Superior temporal gyrus (tissue), 1 donor: ENCODE results near the gene DARS1.
"Not testable (repeated sequence)": the region's sequence is repeated elsewhere in the genome, so short reads cannot be mapped to it uniquely, and the experiment has no call there.

Experiments used
- DNase-seq: peaks from one replicate; pipeline ENCODE4 v3.0.0-alpha.2; 2016; ENCODE audit errors: extremely low spot score

The DARS1 gene

DNA sequence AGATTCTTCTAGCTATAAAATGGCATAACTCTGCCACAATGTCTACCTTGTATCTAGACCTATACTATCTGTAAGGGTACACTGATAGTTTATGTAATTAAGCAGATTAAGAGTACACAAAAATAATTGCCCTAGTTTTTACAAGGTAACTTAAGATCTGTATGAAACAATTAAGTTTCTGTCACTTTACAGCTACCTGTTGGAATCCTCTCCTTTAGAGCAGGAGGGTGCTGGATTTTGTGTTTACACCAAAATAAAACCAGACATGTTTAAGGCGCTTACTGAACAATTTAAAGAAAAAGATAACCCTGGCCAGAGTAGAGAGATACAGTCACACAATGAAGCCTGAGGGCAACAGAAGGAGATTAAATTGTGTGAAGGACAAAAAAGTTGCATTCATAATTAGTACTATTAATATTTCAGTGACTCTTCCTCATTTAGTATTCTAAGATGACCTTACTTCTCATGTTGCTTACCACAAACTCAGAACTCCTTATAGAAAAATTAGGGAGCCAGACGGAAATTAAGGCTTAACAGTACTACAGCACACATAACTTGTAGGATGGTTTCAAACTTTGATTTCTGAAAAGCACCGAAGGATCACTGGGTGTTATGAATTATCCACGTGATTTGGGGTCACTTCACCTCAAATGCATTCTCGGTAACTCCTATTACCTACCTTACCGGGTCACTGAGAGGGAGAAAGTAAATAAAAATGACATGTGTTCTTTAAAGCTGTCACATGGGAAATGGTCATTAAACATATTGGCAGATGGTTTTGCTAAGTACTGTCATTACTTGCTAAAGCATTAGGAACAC, 1.0 kb downstream of the DARS1 start:
- DNase-seq = no peak

GRCh38 chr2:135980434-135981079, 4.9 kb downstream of the DARS1 start:
- DNase-seq = no peak

- DNase-seq = no peak
These were observed 9.7 kb downstream of the DARS1 start for GRCh38 chr2:135975702-135976101.

DNA sequence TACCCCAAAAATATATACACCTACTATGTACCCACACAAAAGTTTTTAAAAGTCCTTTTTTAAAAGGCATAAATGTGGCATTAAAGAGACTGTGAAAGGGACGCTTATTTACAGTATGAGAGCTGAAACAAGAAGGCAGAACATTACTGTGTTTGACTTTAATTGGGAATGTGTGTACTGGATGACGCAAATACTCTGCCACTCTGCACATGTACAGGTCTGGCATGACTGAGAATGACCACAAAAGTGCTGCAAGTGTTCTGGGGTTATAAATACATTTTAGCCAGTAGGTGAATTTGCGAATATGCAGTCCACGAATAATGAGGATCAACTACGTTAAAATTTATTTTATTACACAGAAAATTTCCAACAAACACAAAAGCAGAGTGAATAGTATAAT, 11.4 kb downstream of the DARS1 start:
- DNase-seq = no peak

GRCh38 chr2:135969655-135970387, 15.6 kb downstream of the DARS1 start:
- no peak for DNase-seq

DNA sequence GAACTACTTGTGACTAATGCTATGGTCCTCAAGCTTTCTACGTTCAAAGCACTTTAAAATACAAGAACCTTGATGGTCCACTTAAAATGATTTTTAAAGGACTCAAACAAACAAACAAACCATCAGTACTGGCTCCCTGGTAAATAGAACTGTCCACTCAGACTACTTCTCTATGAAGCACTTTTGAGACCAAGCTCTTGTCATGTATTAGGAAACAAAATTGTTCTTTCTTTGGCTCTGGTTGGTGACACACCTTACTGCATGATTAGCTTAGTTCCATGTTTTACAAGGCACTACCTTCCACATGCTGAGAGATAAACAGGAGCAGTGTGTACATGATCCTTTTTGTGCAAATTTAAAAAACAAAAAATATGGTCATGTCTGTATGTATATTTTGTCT, 19.7 kb downstream of the DARS1 start:
- DNase-seq = no peak

DNA sequence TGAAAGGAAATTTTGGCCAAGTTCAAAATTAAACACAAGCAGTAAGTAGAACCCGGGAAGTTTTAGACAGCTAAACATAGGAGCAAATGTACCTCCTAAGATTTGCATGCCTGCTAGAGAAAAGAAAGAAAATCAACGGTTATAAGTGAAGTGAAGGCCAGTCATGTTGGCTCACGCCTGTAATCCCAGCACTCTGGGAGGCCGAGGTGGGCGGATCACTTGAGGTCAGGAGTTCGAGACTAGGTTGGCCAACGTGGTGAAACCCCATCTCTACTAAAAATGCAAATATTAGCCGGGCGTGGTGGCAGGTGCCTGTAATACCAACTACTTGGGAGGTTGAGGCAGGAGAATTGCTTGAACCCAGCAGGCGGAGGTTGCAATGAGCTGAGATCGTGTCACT, 21.0 kb downstream of the DARS1 start:
- not testable (repeated sequence) for DNase-seq

DNA sequence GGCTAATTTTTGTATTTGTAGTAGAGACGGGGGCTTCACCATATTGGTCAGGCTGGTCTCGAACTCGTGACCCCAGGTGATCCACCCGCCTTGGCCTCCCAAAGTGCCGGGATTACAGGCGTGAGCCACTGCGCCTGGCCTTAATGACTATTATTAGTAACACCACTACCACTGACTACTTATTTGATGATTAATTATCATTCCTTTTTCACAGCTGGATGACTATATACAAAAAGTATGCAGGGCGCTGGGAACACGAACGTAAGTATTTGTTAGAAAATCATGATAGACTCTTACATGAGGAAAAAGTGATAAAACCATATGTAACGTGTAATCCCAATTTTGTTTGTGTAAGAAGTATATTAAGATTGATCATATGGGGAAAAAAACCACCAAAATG, 21.6 kb downstream of the DARS1 start:
- no peak for DNase-seq

- DNase-seq = no peak
These were observed 22.9 kb downstream of the DARS1 start for GRCh38 chr2:135962366-135963123.

DNA sequence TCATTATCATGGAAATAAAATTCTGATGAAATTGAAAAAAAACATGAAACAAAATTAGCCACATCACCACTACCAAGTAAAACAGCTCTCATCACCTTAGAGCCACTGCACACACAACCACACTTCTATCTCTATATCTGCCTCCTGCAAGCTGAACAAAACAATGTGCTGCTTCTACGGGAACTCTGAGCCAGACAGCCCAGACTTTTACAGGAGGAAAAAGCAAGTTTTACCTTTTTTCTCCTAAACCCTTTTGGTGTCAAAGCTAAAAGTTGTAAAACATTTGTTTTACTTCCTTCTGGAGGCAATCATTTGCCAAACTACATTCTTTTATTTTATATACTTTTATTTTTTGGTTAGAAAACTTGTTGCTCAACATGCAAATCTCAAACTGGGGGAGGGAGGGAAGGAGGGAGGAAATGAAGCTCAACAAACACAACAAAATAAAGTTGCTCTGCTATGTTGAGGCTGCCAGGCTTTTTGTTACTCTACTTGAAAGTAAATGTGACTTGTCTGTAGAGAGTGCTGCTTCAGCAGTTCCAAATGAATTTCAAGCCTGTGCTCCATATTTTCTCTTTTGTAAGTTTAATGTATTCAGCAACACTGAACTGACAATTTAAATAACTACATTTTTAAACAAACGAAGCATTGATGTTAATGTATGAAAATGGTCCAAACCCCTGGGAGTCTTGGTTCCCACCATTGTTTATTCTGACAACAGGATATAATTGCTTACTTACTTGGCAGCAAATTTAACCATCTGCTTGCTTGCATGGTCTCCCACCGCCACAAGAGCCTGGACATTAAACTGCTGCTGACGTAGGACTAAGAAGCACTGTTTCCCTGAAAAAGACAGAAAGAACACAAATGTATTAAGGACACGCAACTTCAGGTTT, 24.5 kb downstream of the DARS1 start:
- DNase-seq = no peak

GRCh38 chr2:135960150-135960549, 25.3 kb downstream of the DARS1 start:
- DNase-seq = no peak

DNA sequence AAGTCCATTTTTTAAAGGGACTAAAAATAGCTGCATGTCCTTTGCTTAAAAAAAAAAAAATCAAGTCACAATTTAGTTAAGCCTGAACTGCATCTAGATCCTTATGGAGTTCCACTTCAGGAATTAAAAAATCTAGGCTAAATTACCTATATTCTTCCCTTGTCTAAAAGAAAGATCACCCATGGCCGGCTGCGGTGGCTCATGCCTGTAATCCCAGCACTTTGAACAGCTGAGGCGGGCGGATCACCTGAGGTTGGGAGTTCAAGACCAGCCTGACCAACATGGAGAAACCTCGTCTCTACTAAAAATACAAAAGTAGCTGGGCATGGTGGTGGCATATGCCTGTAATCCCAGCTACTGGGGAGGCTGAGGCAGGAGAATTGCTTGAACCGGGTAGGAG, 26.5 kb downstream of the DARS1 start:
- DNase-seq = not testable (repeated sequence)

DNA sequence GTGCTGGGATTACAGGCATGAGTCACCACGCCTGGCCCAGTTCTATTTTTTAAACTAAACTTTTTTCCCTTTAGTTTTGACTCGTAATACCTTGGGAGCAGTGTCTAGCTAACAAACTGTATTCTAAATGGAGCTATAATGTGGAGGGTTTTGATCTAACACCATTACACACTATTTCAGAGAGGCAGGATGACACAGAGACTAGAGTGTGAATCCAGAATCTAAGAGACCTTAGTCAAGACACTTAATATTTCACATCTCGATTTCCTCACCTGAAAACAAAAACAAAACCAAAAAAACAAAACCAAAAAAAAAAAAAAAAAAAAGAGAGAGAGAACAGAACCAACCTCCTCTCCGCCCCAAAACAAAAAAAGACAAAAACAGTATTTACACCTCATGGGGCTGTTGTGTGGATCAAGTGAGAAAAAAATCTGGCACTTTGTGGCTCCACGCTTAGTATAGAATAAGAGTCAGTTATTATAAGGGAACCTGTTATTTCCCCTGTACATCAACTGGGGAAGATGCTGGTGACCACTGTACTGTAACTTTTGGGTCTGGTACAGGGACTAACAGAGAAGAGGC, 31.3 kb downstream of the DARS1 start:
- no peak for DNase-seq

- no peak for DNase-seq
These were observed 32.5 kb downstream of the DARS1 start for GRCh38 chr2:135952891-135953290.

- no peak for DNase-seq
These were observed 34.3 kb downstream of the DARS1 start for GRCh38 chr2:135951041-135951583.

DNA sequence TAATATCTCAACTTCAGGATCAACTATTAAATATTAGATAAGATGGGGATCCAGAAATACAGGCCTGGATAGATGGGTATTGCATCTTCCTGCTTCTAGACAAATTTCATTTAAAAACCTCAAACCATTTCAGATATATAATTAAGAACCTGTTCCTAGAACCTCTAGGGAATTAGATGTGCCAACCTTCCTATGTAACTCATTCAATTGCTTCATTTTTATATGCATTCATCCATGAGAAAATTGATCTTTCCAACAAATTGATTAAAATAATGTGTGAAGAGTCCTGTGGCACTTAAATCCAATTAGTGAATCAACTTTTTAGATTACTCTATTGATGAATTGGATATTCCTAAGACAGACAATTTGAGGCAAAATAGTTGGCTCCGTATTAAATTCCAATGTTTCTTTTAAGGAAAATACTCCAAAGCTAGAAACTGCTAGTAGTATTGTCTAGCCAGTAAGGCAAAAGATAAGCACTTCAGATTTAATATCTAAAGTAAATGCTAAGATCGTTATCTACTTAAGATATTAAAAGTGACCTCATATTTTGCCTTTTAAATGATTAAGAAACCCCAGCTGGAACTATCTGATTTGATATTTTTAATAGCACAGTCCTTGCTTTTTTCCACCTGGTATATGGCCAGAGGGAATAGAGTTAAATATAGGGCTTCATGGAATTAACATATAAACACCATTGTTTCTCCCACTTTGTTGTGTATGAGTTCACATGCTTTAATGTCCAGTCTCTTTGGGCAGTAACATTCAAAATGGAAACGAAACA, 35.8 kb downstream of the DARS1 start:
- no peak for DNase-seq

GRCh38 chr2:135948642-135949355, 36.6 kb downstream of the DARS1 start:
- no peak for DNase-seq

GRCh38 chr2:135948141-135948540, 37.3 kb downstream of the DARS1 start:
- no peak for DNase-seq

GRCh38 chr2:135947483-135947882, 37.9 kb downstream of the DARS1 start:
- no peak for DNase-seq
